Upper lobe of right lung (tissue), 1 donor: Measurements from ENCODE around the gene ECI2. TPM values are rescaled to one million over a fixed set of nuclear protein-coding genes. Genes with fewer than 3 reads are reported as not detected.

Experiments used
- ATAC-seq: fragments of 200-7000 bp; cut with Tn5 transposase; one replicate; pipeline ENCODE4 v1.9.1; 2020; ENCODE audit warnings: mild to moderate bottlenecking, moderate library complexity
- DNase-seq: peaks from one replicate; pipeline ENCODE4 v3.0.0-alpha.2; 2020
- H3K27ac ChIP-seq: fragments of 200-600 bp; one replicate; pipeline ENCODE4 v1.8.0; 2022
- H3K27me3 ChIP-seq: fragments of 200-600 bp; one replicate; pipeline ENCODE4 v1.8.0; 2022; ENCODE audit warnings: mild to moderate bottlenecking
- H3K36me3 ChIP-seq: fragments of 200-600 bp; one replicate; pipeline ENCODE4 v1.8.0; 2022
- H3K4me1 ChIP-seq: fragments of 200-600 bp; one replicate; pipeline ENCODE4 v1.8.0; 2022
- H3K4me3 ChIP-seq: fragments of 200-600 bp; one replicate; pipeline ENCODE4 v1.8.0; 2022; ENCODE audit warnings: mild to moderate bottlenecking
- H3K9me3 ChIP-seq: fragments of 200-600 bp; one replicate; pipeline ENCODE4 v1.8.0; 2022
- CTCF ChIP-seq: fragments of 200-600 bp; IDR thresholded peaks from one replicate; pipeline ENCODE4 v1.8.0; 2022; ENCODE audit warnings: antibody characterized with exemption
- intact Hi-C: fragments of 100-400 bp; cut with DNase I; formaldehyde crosslinking; loops from one replicate; pipeline ENCODE4 v1.11.0; 2022
- total RNA-seq: library from RNA; stranded (reverse); fragmentation: NEBNext Ultra II Directional; extraction: Animal tissue kit (Norgen Biotek cat#: 25700); gene quantifications from one replicate; pipeline ENCODE4 v1.2.1, GENCODE V29; 2021
- donor health status: DM: no; HTN: yes; CAD: no; lungs with severe emphysema.

Gene ECI2
- total RNA-seq, 1 donor from 2014 or later, result 33.9 TPM

DNA sequence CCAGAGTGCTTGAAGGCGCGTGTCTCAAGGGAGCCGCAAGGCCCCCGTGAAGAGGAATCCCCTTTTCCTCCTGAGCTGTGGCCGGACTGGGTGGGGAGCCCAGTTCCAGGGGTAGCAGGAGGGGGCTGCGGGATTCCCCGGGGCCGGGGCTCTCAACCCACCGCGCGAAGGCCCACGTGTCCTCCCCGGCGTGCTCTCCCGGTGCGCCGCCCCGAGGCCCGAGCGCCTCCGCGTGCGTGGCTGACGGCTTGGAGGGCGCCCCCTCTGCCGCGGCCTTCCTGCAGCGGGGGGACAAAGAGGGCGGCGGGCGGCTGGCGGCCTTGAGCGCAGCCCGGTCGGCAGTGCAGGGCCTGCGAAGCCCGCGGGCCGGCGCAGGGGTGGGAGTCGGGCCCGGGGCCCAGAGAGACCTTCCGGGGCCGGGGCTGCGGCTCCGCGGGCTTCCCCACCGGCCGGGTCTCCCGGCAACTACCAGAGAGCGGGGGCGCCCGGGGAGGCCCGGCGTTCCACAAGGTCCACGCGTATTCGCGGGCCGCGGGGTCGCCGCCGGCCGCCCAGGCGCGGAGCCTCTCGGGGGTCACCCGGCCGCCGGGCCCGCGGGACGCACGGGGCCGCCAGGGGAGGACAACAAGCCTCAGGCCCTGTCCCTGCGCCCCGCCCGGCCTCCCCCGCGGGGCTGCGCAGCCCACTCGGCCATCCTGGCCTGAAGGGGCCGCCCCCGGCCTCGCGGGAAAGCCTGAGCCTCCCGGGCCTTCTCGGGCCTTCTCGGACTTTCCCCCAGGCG lies 56.5 kb downstream of the ECI2 start, which contains the start of gene FAM217A:
Gene FAM217A (minus strand): TSS at position 447 of the 781 bp plus-strand sequence. CDS start 1,723 bp downstream, outside the sequence.
- H3K27ac ChIP-seq, result no peak within 1 kb of the TSS
- intact Hi-C loops, result no loop called here
- ATAC-seq (no peak), DNase-seq (no peak)
- peaks cover 16% of the 10 kb centered on the region for H3K27me3 ChIP-seq
- no peak within 1 kb of the TSS for H3K4me3 ChIP-seq
- no peaks in the 10 kb centered on the region for H3K36me3 ChIP-seq
- no peaks in the 10 kb centered on the region for H3K4me1 ChIP-seq
- no peaks in the 10 kb centered on the region for H3K9me3 ChIP-seq
- TF ChIP-seq CTCF, result no peak

- Histone ChIP-seq H3K4me1 (no peaks in the 10 kb centered on the region), H3K9me3 (no peaks in the 10 kb centered on the region), H3K4me3 (no peak overlapping the region), H3K36me3 (no peaks in the 10 kb centered on the region), H3K27ac (no peak overlapping the region), H3K27me3 (peaks cover 16% of the 10 kb centered on the region)
- DNase-seq (no peak), ATAC-seq (no peak)
- no peak for TF ChIP-seq CTCF
- intact Hi-C loops, result no loop called here
Observed at GRCh38 chr6:4074478-4075235, 60.7 kb downstream of the ECI2 start.

- no peak overlapping the region for H3K4me3 ChIP-seq
- no peak for DNase-seq
- H3K4me1 ChIP-seq, result no peaks in the 10 kb centered on the region
- no peaks in the 10 kb centered on the region for H3K9me3 ChIP-seq
- no peaks in the 10 kb centered on the region for H3K27me3 ChIP-seq
- H3K27ac ChIP-seq, result no peak overlapping the region
- intact Hi-C loops, result no loop called here
- TF ChIP-seq CTCF, result no peak
- no peaks in the 10 kb centered on the region for H3K36me3 ChIP-seq
- no peak for ATAC-seq
Observed at GRCh38 chr6:4071330-4071729, 64.0 kb downstream of the ECI2 start.

- no peaks in the 10 kb centered on the region for H3K27me3 ChIP-seq
- peaks cover 12% of the 10 kb centered on the region for H3K36me3 ChIP-seq
- no peak overlapping the region for H3K27ac ChIP-seq
- intact Hi-C loops, result no loop called here
- no peak overlapping the region for H3K4me3 ChIP-seq
- no peaks in the 10 kb centered on the region for H3K9me3 ChIP-seq
- no peaks in the 10 kb centered on the region for H3K4me1 ChIP-seq
- no peak for TF ChIP-seq CTCF
- DNase-seq (no peak), ATAC-seq (no peak)
Observed at GRCh38 chr6:4069199-4069598, 66.2 kb downstream of the ECI2 start.

DNA sequence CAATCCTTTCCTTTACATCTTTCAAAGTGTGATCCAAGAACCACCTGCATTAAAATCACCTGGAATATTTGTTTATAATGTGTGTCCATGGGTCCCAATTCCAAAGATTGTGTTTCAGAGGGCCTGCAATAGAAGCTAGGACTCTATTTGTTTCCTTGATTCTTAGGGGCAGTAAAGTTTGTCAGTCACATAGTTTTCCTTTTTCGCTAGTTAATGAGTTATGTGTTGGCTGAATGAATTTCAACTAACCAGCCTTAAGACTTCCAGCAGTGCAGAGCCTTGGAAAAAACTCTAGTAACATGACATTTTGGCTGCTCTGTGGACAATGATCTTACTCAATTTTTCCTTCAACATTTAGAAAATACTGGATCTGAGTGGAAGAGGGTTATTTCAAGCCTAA lies 67.7 kb downstream of the ECI2 start:
- H3K4me3 ChIP-seq, result no peak overlapping the region
- intact Hi-C loops, result no loop called here
- no peaks in the 10 kb centered on the region for H3K27me3 ChIP-seq
- no peaks in the 10 kb centered on the region for H3K9me3 ChIP-seq
- no peaks in the 10 kb centered on the region for H3K4me1 ChIP-seq
- no peak overlapping the region for H3K27ac ChIP-seq
- DNase-seq (no peak), ATAC-seq (no peak)
- H3K36me3 ChIP-seq, result peaks cover 27% of the 10 kb centered on the region
- no peak for TF ChIP-seq CTCF
